Measurements from ENCODE around the gene TRMT2A. TPM values are rescaled to one million over a fixed set of nuclear protein-coding genes. Genes with fewer than 3 reads are reported as not detected.

Gene TRMT2A
- total and polyA plus RNA-seq, 2 of the 8 experiments (the other 6 are each of a cell fraction or from before 2014, with no cell fraction given): 44.9 to 50.3 TPM

DNA sequence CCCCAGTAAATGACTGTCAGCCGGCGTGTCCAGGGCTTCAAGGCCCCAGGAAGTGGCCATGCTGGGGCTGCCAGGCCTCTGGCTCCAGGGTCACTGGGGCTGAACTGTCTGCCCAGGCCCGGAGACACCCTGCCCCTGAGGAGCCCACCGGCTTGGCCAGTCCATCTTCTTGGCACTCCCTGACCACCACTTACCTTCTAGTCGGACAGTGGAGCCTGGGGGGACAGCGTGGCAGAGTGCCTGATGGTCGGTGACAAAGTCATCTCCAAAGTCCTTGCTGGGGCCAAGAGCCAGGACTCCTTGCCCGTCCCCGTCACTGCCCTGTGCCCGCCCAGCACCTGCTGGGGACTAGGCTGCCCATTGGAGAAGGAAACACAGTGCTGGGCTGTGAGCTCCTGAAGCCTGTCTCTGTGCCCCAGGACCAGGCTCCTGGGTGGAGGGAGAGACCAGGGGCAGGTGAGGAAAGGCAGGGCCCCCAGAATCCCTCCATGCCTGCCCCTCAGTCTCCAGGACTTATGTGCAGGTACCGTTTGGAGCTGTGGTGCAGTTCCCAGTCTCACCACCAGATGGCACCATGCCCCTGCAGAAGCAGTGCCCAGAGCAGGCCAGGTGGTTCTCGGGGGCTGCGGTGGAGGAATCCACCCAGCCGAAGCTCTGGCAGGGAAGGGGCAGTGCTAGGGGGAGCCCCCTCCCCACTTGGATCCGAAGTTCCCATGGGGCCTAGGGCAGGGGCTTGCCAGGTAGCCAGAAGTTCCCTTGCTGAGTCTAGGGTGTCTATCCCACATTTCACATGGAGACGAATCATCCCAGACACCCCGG is 39.8 kb upstream of the TRMT2A start (continued):
- TF ChIP-seq RAD21 (IDR thresholded peaks at IDR 0.05 in 1 of 2, conservative IDR thresholded peaks at IDR 0.05 in 1 of 2; ENCODE audit: low read depth in 2 of 2, low read length in 2 of 2): peak; percentile 100
